ENCODE measurements around the gene RPAP2.

GRCh38 chr1:92359986-92360385, 61.1 kb downstream of the RPAP2 start:
- TF ChIP-seq CTCF (IDR thresholded peaks at IDR 0.05; ENCODE audit: low read length) (no peak), EZH2 (IDR thresholded peaks at IDR 0.05; ENCODE audit: borderline replicate concordance, low read length) (no peak)
